Upper lobe of left lung (tissue), 6 donors: ENCODE data around the gene ACACB. TPM values are rescaled to one million over a fixed set of nuclear protein-coding genes. Genes with fewer than 3 reads are reported as not detected.

Source experiments
- ATAC-seq, 2 donors: fragments of 200-7000 bp; cut with Tn5 transposase; one replicate each; pipeline ENCODE4 v1.9.1; 2022; ENCODE audit warnings: mild to moderate bottlenecking in 2 of 2, moderate library complexity in 2 of 2; ENCODE audit not compliant: low FRiP score in 2 of 2
- DNase-seq, 2 donors: peaks; one replicate each; pipeline ENCODE4 v3.0.0-alpha.2; 2019 to 2020
- H3K27ac ChIP-seq, 4 donors: fragments of 200-600 bp; sonication (generic); one replicate each; pipeline ENCODE4 v1.5.1; 2016 to 2019
- H3K27me3 ChIP-seq, 4 donors: fragments of 200-600 bp; sonication (generic); one replicate each; pipeline ENCODE4 v1.5.1; 2017 to 2019
- H3K36me3 ChIP-seq, 4 donors: fragments of 200-600 bp; sonication (generic); one replicate each; pipeline ENCODE4 v1.5.1; 2016 to 2019
- H3K4me1 ChIP-seq, 4 donors: fragments of 200-600 bp; sonication (generic); one replicate each; pipeline ENCODE4 v1.5.1; 2018 to 2019
- H3K4me3 ChIP-seq, 4 donors: fragments of 200-600 bp; sonication (generic); one replicate each; pipeline ENCODE4 v1.5.1; 2017 to 2019; ENCODE audit warnings: mild to moderate bottlenecking in 2 of 4, moderate library complexity in 1 of 4
- H3K9me3 ChIP-seq, 4 donors: fragments of 200-600 bp; sonication (generic); one replicate each; pipeline ENCODE4 v1.5.1; 2018 to 2019
- CTCF ChIP-seq, 6 experiments: fragments of 450-650 bp in 4 of 6; fragments of 200-600 bp in 2 of 6; sonication (generic) in 2 of 6; IDR thresholded peaks; one replicate each; pipeline ENCODE4 v1.5.1; 2016 to 2019; ENCODE audit warnings: antibody characterized with exemption in 6 of 6
- EP300 ChIP-seq, 4 donors: sonication (generic); formaldehyde crosslinking; IDR thresholded peaks; one replicate each; pipeline ENCODE4 v1.5.1; 2017; ENCODE audit warnings: antibody characterized with exemption in 4 of 4, control low read depth in 2 of 4
- POLR2A ChIP-seq, 4 donors: fragments of 450-650 bp; IDR thresholded peaks; one replicate each; pipeline ENCODE4 v1.5.1; 2016 to 2017; ENCODE audit warnings: antibody characterized with exemption in 4 of 4, mild to moderate bottlenecking in 2 of 4
- POLR2AphosphoS5 ChIP-seq, 2 donors: sonication (generic); formaldehyde crosslinking; IDR thresholded peaks; one replicate each; pipeline ENCODE4 v1.5.1; 2017; ENCODE audit warnings: antibody characterized with exemption in 2 of 2
- WGBS, 2 donors: methylation state at CpG; one replicate each; pipeline ENCODE4 v1.1.5; 2017 to 2018; 5-methylcytosine and 5-hydroxymethylcytosine counted together
- total RNA-seq, 6 donors: library from RNA; depleted of rRNA in 4 of 6; stranded (reverse); fragments of >200 nt in 4 of 6; gene quantifications; one replicate each; pipeline versions ENCODE4 v1.1.0 to v1.2.1, GENCODE V29; 2016 to 2021
- donor health status: DM: no; HTN: no; CAD: no; lungs with moderate emphysema.
- donor health status: DM: no; HTN: yes; CAD: no; lungs with severe emphysema.

Gene ACACB
- total RNA-seq, 6 donors from 2014 or later: 26.3 to 202 (median 36.3) TPM

GRCh38 chr12:109084425-109084824 is 32.0 kb upstream of the ACACB start:
- no peak for DNase-seq
- H3K27me3 ChIP-seq: no peaks in the 10 kb centered on the region
- no peak overlapping the region for H3K27ac ChIP-seq
- no peaks in the 10 kb centered on the region for H3K4me1 ChIP-seq
- peaks cover 25 to 89% (median 69%) of the 10 kb centered on the region in 4 donors for H3K36me3 ChIP-seq
- TF ChIP-seq EP300 (IDR thresholded peaks at IDR 0.05) (no peak), POLR2AphosphoS5 (IDR thresholded peaks at IDR 0.05) (no peak), POLR2A (IDR thresholded peaks at IDR 0.05) (no peak), CTCF (IDR thresholded peaks at IDR 0.05) (no peak)
- no peak overlapping the region for H3K4me3 ChIP-seq
- H3K9me3 ChIP-seq: no peaks in the 10 kb centered on the region
- no peak for ATAC-seq
- 81 to 92% methylated on average over 2 of the region's 2 CpGs for WGBS, 2 donors

GRCh38 chr12:109085590-109085989 is 30.8 kb upstream of the ACACB start:
- H3K9me3 ChIP-seq: no peaks in the 10 kb centered on the region
- no peak for TF ChIP-seq POLR2AphosphoS5 (IDR thresholded peaks at IDR 0.05)
- TF ChIP-seq POLR2A (IDR thresholded peaks at IDR 0.05): no peak
- TF ChIP-seq EP300 (IDR thresholded peaks at IDR 0.05): no peak
- no peak for TF ChIP-seq CTCF (IDR thresholded peaks at IDR 0.05)
- WGBS, 2 donors: 94 to 98% methylated on average over 11 of the region's 11 CpGs

GRCh38 chr12:109087250-109087649 is 29.1 kb upstream of the ACACB start:
- Histone ChIP-seq H3K27ac (no peak overlapping the region), H3K4me1 (peaks cover 0 to 8% (median 6%) of the 10 kb centered on the region in 4 donors), H3K9me3 (no peaks in the 10 kb centered on the region), H3K4me3 (no peak overlapping the region), H3K36me3 (peaks cover 20 to 83% (median 58%) of the 10 kb centered on the region in 4 donors), H3K27me3 (no peaks in the 10 kb centered on the region)
- ATAC-seq (no peak), DNase-seq (no peak)
- WGBS, 2 donors: 75 to 85% methylated on average over 4 to 5 of the region's 5 CpGs
- TF ChIP-seq POLR2AphosphoS5 (IDR thresholded peaks at IDR 0.05) (no peak), POLR2A (IDR thresholded peaks at IDR 0.05) (no peak), EP300 (IDR thresholded peaks at IDR 0.05) (no peak), CTCF (IDR thresholded peaks at IDR 0.05) (no peak)

More at GRCh38 chr12:109085590-109085989, 30.8 kb upstream of the ACACB start:
- no peaks in the 10 kb centered on the region for H3K27me3 ChIP-seq
- DNase-seq: no peak
- H3K4me3 ChIP-seq: no peak overlapping the region
- no peak for ATAC-seq
- H3K27ac ChIP-seq: no peak overlapping the region
- no peaks in the 10 kb centered on the region for H3K4me1 ChIP-seq
- H3K36me3 ChIP-seq: peaks cover 25 to 90% (median 69%) of the 10 kb centered on the region in 4 donors

GRCh38 chr12:109088818-109089217 is 27.6 kb upstream of the ACACB start:
- Histone ChIP-seq H3K4me3 (no peak overlapping the region), H3K36me3 (peaks cover 9 to 67% (median 42%) of the 10 kb centered on the region in 4 donors), H3K9me3 (no peaks in the 10 kb centered on the region), H3K4me1 (peaks cover 11 to 24% (median 18%) of the 10 kb centered on the region in 4 donors), H3K27me3 (no peaks in the 10 kb centered on the region), H3K27ac (no peak overlapping the region)
- DNase-seq: no peak
- no peak for ATAC-seq
- 86 to 89% methylated on average over 6 of the region's 6 CpGs for WGBS, 2 donors
- TF ChIP-seq CTCF (IDR thresholded peaks at IDR 0.05) (no peak), POLR2A (IDR thresholded peaks at IDR 0.05) (no peak), EP300 (IDR thresholded peaks at IDR 0.05) (no peak), POLR2AphosphoS5 (IDR thresholded peaks at IDR 0.05) (no peak)

GRCh38 chr12:109089683-109090082 is 26.7 kb upstream of the ACACB start:
- Histone ChIP-seq H3K27ac (no peak overlapping the region), H3K27me3 (no peaks in the 10 kb centered on the region), H3K4me1 (peaks cover 11 to 24% (median 18%) of the 10 kb centered on the region in 4 donors), H3K4me3 (no peak overlapping the region), H3K9me3 (no peaks in the 10 kb centered on the region), H3K36me3 (peaks cover 3 to 59% (median 37%) of the 10 kb centered on the region in 4 donors)
- DNase-seq (no peak), ATAC-seq (no peak)
- TF ChIP-seq CTCF (IDR thresholded peaks at IDR 0.05) (no peak), POLR2AphosphoS5 (IDR thresholded peaks at IDR 0.05) (no peak)
- 86 to 89% methylated on average over 7 of the region's 7 CpGs for WGBS, 2 donors
